H1 (cell line): Measurements from ENCODE around the gene CACNA1B.

Source experiments
- ATF3 ChIP-seq: IDR thresholded peaks from 2 replicates; pipeline ENCODE4 v1.6.1; 2011; ENCODE audit warnings: low read depth, mild to moderate bottlenecking, low read length; ENCODE audit not compliant: insufficient read depth
- CHD1 ChIP-seq: IDR thresholded peaks from 2 replicates; pipeline ENCODE4 v1.6.1; 2012; ENCODE audit warnings: low read depth, low read length, improper control_type of control experiment
- CHD2 ChIP-seq: IDR thresholded peaks from 2 replicates; pipeline ENCODE4 v1.6.1; 2012; ENCODE audit warnings: low read length, improper control_type of control experiment
- CTCF ChIP-seq, 3 experiments: IDR thresholded peaks; 1 replicate in 2 of 3; 2 replicates in 1 of 3; pipeline versions ENCODE4 v1.5.1 to v1.6.1; 2011; ENCODE audit warnings: low read length in 3 of 3, mild to moderate bottlenecking in 3 of 3, inconsistent platforms in 2 of 3, low read depth in 1 of 3, moderate library complexity in 1 of 3; ENCODE audit not compliant: insufficient read depth in 1 of 3; ENCODE audit errors: control extremely low read depth in 1 of 3
- EGR1 ChIP-seq: IDR thresholded peaks from 2 replicates; pipeline ENCODE4 v1.6.1; 2011; ENCODE audit warnings: low read depth, low read length, borderline replicate concordance
- EP300 ChIP-seq, 2 experiments: IDR thresholded peaks; 1 replicate in 1 of 2; 2 replicates in 1 of 2; pipeline ENCODE4 v1.6.1; 2011 to 2012; ENCODE audit warnings: low read depth in 2 of 2, low read length in 2 of 2, mild to moderate bottlenecking in 2 of 2, borderline replicate concordance in 1 of 2, inconsistent platforms in 1 of 2, moderate library complexity in 1 of 2
- EZH2 ChIP-seq: fragments of 200-600 bp; sonication (generic); IDR thresholded peaks from 2 replicates; pipeline ENCODE4 v1.7.1; 2012; ENCODE audit warnings: low read depth, mild to moderate bottlenecking, moderate library complexity, low read length, inconsistent platforms; ENCODE audit not compliant: severe bottlenecking
- GTF2F1 ChIP-seq: IDR thresholded peaks from 2 replicates; pipeline ENCODE4 v1.6.1; 2012; ENCODE audit warnings: low read depth, low read length, improper control_type of control experiment, borderline replicate concordance
- POLR2AphosphoS5 ChIP-seq: IDR thresholded peaks from 2 replicates; pipeline ENCODE4 v1.6.1; 2011; ENCODE audit warnings: low read depth, low read length
- RAD21 ChIP-seq, 2 experiments: IDR thresholded peaks in 1 of 2; conservative IDR thresholded peaks in 1 of 2; 2 replicates each; pipeline ENCODE4 v1.6.1; 2011; ENCODE audit warnings: low read depth in 2 of 2, low read length in 2 of 2, improper control_type of control experiment in 1 of 2, inconsistent platforms in 1 of 2, mild to moderate bottlenecking in 1 of 2, moderate library complexity in 1 of 2
- RXRA ChIP-seq: IDR thresholded peaks from 2 replicates; pipeline ENCODE4 v1.6.1; 2011; ENCODE audit warnings: low read depth, mild to moderate bottlenecking, low read length, moderate library complexity; ENCODE audit not compliant: insufficient read depth
- USF2 ChIP-seq: IDR thresholded peaks from 2 replicates; pipeline ENCODE4 v1.6.1; 2011; ENCODE audit warnings: low read length, improper control_type of control experiment

GRCh38 chr9:138075961-138076649 is 198.5 kb downstream of the CACNA1B start:
- TF ChIP-seq CTCF (IDR thresholded peaks at IDR 0.05; ENCODE audit: control extremely low read depth in 1 of 3, insufficient read depth in 1 of 3, low read depth in 1 of 3, low read length in 3 of 3) = no peak
- no peak for TF ChIP-seq CHD1
- TF ChIP-seq RAD21 (IDR thresholded peaks at IDR 0.05 in 1 of 2, conservative IDR thresholded peaks at IDR 0.05 in 1 of 2; ENCODE audit: low read depth in 2 of 2, low read length in 2 of 2) = no peak
- no peak for TF ChIP-seq EP300 (IDR thresholded peaks at IDR 0.05; ENCODE audit: borderline replicate concordance in 1 of 2, low read depth in 2 of 2, low read length in 2 of 2)
- no peak for TF ChIP-seq CHD2
- TF ChIP-seq EZH2 = no peak
- TF ChIP-seq EGR1 = no peak
- no peak for TF ChIP-seq GTF2F1
- TF ChIP-seq POLR2AphosphoS5 = no peak
- TF ChIP-seq ATF3 = no peak
- no peak for TF ChIP-seq RXRA
- TF ChIP-seq USF2 = no peak
